ENCODE measurements around the gene UNC5C. TPM values are rescaled to one million over a fixed set of nuclear protein-coding genes. Genes with fewer than 3 reads are reported as not detected.
A peak's percentile ranks its signal among the peaks of the same experiment; 100 is the strongest.

UNC5C gene
- total RNA-seq, 1 donor from 2014 or later: 15.5 TPM

DNA sequence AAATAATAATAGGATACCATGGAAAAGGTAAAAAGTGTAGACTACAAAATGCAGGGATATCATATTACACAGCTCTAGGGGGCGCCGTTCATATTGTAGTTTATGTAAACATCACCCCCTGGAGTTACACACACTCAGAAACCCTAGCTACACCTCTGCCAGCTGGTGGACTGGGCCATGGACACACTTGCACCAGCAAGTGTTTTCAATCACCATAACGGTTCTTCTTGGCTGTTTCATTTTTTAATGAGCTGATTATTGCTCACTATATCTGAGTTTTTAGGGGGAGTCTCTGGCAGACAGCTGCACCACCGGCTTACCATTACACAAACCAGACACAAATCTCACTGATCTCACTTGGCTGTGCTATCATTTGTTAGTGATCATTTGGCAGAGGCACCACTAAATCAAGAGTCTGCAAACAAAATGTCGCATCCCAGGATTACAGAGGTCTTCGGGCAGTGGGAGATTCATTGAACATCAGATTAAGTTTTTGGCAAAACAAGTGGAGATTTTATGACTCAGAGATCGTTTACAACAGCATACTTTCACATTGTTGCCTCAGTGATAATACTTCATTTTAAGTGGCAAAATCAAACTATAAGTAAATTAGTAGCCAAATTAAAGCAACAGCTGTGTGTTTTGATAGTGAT, 185.7 kb downstream of the UNC5C start:
- peak; percentile 60 for TF ChIP-seq CTCF (IDR thresholded peaks at IDR 0.05)
- no peaks in the 10 kb centered on the region for H3K9me3 Mint-ChIP-seq (ENCODE audit: low read depth)
- H3K4me3 Mint-ChIP-seq (ENCODE audit: unreplicated experiment): no peak overlapping the region
- H3K27me3 Mint-ChIP-seq (ENCODE audit: low read depth): no peaks in the 10 kb centered on the region
- H3K4me1 Mint-ChIP-seq (ENCODE audit: low read depth): peaks cover 36% of the 10 kb centered on the region
- no peak overlapping the region for H3K27ac Mint-ChIP-seq (ENCODE audit: unreplicated experiment)
- H3K36me3 Mint-ChIP-seq (ENCODE audit: low read depth): no peaks in the 10 kb centered on the region
- DNase-seq (ENCODE audit: low spot score): no peak

DNA sequence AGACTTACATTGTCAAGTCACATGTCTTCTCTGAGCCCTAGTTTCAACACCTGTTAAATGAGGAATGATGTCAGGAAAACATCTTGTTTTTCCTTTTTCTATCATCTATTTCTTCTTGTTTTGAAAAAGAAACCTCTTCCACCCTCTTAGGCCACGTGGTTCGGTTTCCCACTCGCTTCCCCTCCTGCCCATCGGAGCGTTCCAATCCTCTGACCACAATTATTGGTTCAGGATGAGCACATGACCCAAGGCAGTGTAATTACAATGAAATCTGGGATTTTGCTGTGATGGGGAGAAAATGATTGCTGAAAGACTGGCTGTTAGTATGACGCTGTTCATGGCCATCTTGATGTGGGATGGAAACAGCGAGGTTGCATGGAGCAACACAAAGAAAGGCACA, 186.7 kb downstream of the UNC5C start:
- TF ChIP-seq CTCF (IDR thresholded peaks at IDR 0.05): no peak
- peaks cover 39% of the 10 kb centered on the region for H3K4me1 Mint-ChIP-seq (ENCODE audit: low read depth)
- no peaks in the 10 kb centered on the region for H3K36me3 Mint-ChIP-seq (ENCODE audit: low read depth)
- no peaks in the 10 kb centered on the region for H3K27me3 Mint-ChIP-seq (ENCODE audit: low read depth)
- H3K9me3 Mint-ChIP-seq (ENCODE audit: low read depth): no peaks in the 10 kb centered on the region
- H3K4me3 Mint-ChIP-seq (ENCODE audit: unreplicated experiment): no peak overlapping the region
- no peak for DNase-seq (ENCODE audit: low spot score)
- no peak overlapping the region for H3K27ac Mint-ChIP-seq (ENCODE audit: unreplicated experiment)

GRCh38 chr4:95361696-95361965, 187.1 kb downstream of the UNC5C start:
- DNase-seq (ENCODE audit: low spot score): no peak
- no peaks in the 10 kb centered on the region for H3K9me3 Mint-ChIP-seq (ENCODE audit: low read depth)
- H3K27me3 Mint-ChIP-seq (ENCODE audit: low read depth): no peaks in the 10 kb centered on the region
- TF ChIP-seq CTCF (IDR thresholded peaks at IDR 0.05): no peak
- H3K27ac Mint-ChIP-seq (ENCODE audit: unreplicated experiment): no peak overlapping the region
- peaks cover 39% of the 10 kb centered on the region for H3K4me1 Mint-ChIP-seq (ENCODE audit: low read depth)
- H3K4me3 Mint-ChIP-seq (ENCODE audit: unreplicated experiment): no peak overlapping the region
- H3K36me3 Mint-ChIP-seq (ENCODE audit: low read depth): no peaks in the 10 kb centered on the region

GRCh38 chr4:95360906-95361695, 187.7 kb downstream of the UNC5C start:
- Mint-ChIP-seq H3K4me3 (ENCODE audit: unreplicated experiment) (no peak overlapping the region), H3K27me3 (ENCODE audit: low read depth) (no peaks in the 10 kb centered on the region), H3K27ac (ENCODE audit: unreplicated experiment) (peak overlapping the region; percentile 0), H3K36me3 (ENCODE audit: low read depth) (no peaks in the 10 kb centered on the region), H3K4me1 (ENCODE audit: low read depth) (peaks cover 39% of the 10 kb centered on the region), H3K9me3 (ENCODE audit: low read depth) (no peaks in the 10 kb centered on the region)
- DNase-seq (ENCODE audit: low spot score): no peak
- no peak for TF ChIP-seq CTCF (IDR thresholded peaks at IDR 0.05)

DNA sequence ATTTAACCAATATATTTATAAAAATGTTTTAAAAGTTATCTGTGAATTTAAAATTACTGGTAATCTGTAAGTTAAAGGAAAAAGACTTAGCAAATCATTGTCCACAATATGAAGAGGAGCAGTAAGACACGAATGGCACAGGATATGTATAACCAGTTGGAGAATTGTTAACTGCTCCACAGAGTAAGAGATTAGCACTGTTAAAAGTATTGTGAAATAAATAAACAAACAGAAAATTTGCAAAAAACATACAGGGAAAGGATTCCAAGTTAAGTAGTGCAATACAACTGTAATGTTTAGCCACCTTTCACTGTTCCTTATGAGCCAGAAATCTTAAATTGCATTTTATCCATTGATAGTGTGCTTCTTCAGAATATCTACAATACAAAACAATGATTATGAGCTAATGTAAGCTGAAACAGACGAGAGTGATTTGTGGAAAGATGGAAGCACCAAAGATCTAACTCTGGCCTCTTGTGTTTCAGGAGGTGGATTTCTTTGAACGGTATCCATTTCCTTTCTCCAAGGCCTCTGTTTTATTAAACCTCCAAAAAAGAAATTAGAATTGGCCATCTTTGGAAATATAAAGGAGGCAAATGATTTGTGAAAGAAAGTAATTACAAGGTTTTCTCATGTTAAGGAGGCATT, 188.4 kb downstream of the UNC5C start:
- Mint-ChIP-seq H3K9me3 (ENCODE audit: low read depth) (no peaks in the 10 kb centered on the region), H3K27ac (ENCODE audit: unreplicated experiment) (no peak overlapping the region), H3K4me3 (ENCODE audit: unreplicated experiment) (no peak overlapping the region), H3K36me3 (ENCODE audit: low read depth) (no peaks in the 10 kb centered on the region), H3K27me3 (ENCODE audit: low read depth) (no peaks in the 10 kb centered on the region), H3K4me1 (ENCODE audit: low read depth) (peaks cover 39% of the 10 kb centered on the region)
- DNase-seq (ENCODE audit: low spot score): no peak
- TF ChIP-seq CTCF (IDR thresholded peaks at IDR 0.05): no peak
